Smooth muscle cell (in vitro differentiated cells): Measurements from ENCODE around the gene ITPRIP. TPM values are rescaled to one million over a fixed set of nuclear protein-coding genes. Genes with fewer than 3 reads are reported as not detected.

Source experiments
- DNase-seq: peaks from one replicate; lab custom pipeline; 2025; ENCODE audit not compliant: unreplicated experiment; lab: John Stamatoyannopoulos, UW
- H2AFZ ChIP-seq: fragments of 200-600 bp; sonication (generic); 2 replicates; pipeline ENCODE4 v1.6.0; 2016; ENCODE audit warnings: antibody characterized with exemption, low read depth, mild to moderate bottlenecking
- H3F3A ChIP-seq: fragments of 200-600 bp; sonication (generic); 2 replicates; pipeline ENCODE4 v1.6.0; 2017; ENCODE audit warnings: antibody characterized with exemption, low read depth
- H3K27ac ChIP-seq: fragments of 200-600 bp; sonication (generic); 2 replicates; pipeline ENCODE4 v1.5.1; 2016; ENCODE audit warnings: low read depth, mild to moderate bottlenecking
- H3K27me3 ChIP-seq: fragments of 200-600 bp; sonication (generic); 2 replicates; pipeline ENCODE4 v1.6.1; 2016; ENCODE audit warnings: low read depth, mild to moderate bottlenecking
- H3K36me3 ChIP-seq: fragments of 200-600 bp; sonication (generic); 2 replicates; pipeline ENCODE4 v1.5.1; 2016; ENCODE audit warnings: low read depth
- H3K4me1 ChIP-seq: fragments of 200-600 bp; sonication (generic); 2 replicates; pipeline ENCODE4 v1.5.1; 2016; ENCODE audit warnings: low read depth
- H3K4me2 ChIP-seq: fragments of 200-600 bp; sonication (generic); 2 replicates; pipeline ENCODE4 v1.6.0; 2016; ENCODE audit warnings: mild to moderate bottlenecking
- H3K4me3 ChIP-seq: fragments of 200-600 bp; sonication (generic); 2 replicates; pipeline ENCODE4 v1.5.1; 2016; ENCODE audit warnings: mild to moderate bottlenecking
- H3K79me2 ChIP-seq: fragments of 200-600 bp; sonication (generic); 2 replicates; pipeline ENCODE4 v1.6.0; 2016; ENCODE audit warnings: low read depth, mild to moderate bottlenecking
- H3K9ac ChIP-seq: fragments of 200-600 bp; sonication (generic); 2 replicates; pipeline ENCODE4 v1.6.0; 2016; ENCODE audit warnings: low read depth
- H3K9me3 ChIP-seq: fragments of 200-600 bp; sonication (generic); replicated peaks from 2 replicates; pipeline ENCODE4 v1.5.1; 2016; ENCODE audit warnings: low read depth
- H4K20me1 ChIP-seq: fragments of 200-600 bp; sonication (generic); 2 replicates; pipeline ENCODE4 v1.6.0; 2016; ENCODE audit warnings: low read depth
- CTCF ChIP-seq: fragments of 200-600 bp; sonication (generic); IDR thresholded peaks from 2 replicates; pipeline ENCODE4 v1.5.1; 2017; ENCODE audit warnings: borderline replicate concordance, mild to moderate bottlenecking, antibody characterized with exemption; ENCODE audit not compliant: insufficient read depth, poor library complexity, severe bottlenecking
- WGBS: methylation state at CpG from one replicate; pipeline ENCODE4 v1.1.7; 2016; ENCODE audit warnings: low lambda C conversion rate; 5-methylcytosine and 5-hydroxymethylcytosine counted together
- polyA plus RNA-seq: library from polyadenylated mRNA; unstranded; fragments of >200 nt; fragmentation: Nextera tagmentation; extraction: Ambion mirVana; gene quantifications from 2 replicates; pipeline ENCODE4 v1.2.1, GENCODE V29; 2016
- total RNA-seq: library from RNA; depleted of rRNA; stranded (reverse); fragments of >200 nt; gene quantifications from 2 replicates; pipeline ENCODE4 v1.2.3, GENCODE V29; 2014

The ITPRIP gene
- total and polyA plus RNA-seq, 2 experiments from 2014 or later, result 33.6 to 59.3 TPM

- Histone ChIP-seq H3K4me3 (peak overlapping the region; percentile 33), H3K4me2 (peak overlapping the region; percentile 69), H3K27ac (peak overlapping the region; percentile 32), H3K79me2 (no peaks in the 10 kb centered on the region), H3K27me3 (no peaks in the 10 kb centered on the region), H3F3A (peaks cover 11% of the 10 kb centered on the region), H3K4me1 (peaks cover 4% of the 10 kb centered on the region), H2AFZ (peak overlapping the region; percentile 64), H3K9me3 (no peaks in the 10 kb centered on the region), H4K20me1 (no peaks in the 10 kb centered on the region), H3K36me3 (no peaks in the 10 kb centered on the region), H3K9ac (peak overlapping the region; percentile 18)
- WGBS, result 69% methylated on average over 4 of the region's 4 CpGs
- TF ChIP-seq CTCF, result no peak
- no peak for DNase-seq
Measured at GRCh38 chr10:104273899-104274575, 64.2 kb downstream of the ITPRIP start.

GRCh38 chr10:104273286-104273685 lies 65.0 kb downstream of the ITPRIP start:
- Histone ChIP-seq H3K79me2 (no peaks in the 10 kb centered on the region), H2AFZ (no peak overlapping the region), H3K36me3 (no peaks in the 10 kb centered on the region), H3K4me2 (peak overlapping the region; percentile 33), H3K4me1 (peaks cover 5% of the 10 kb centered on the region), H4K20me1 (no peaks in the 10 kb centered on the region), H3K4me3 (no peak overlapping the region), H3K27ac (peak overlapping the region; percentile 32), H3F3A (peaks cover 11% of the 10 kb centered on the region), H3K27me3 (no peaks in the 10 kb centered on the region), H3K9me3 (no peaks in the 10 kb centered on the region), H3K9ac (no peak overlapping the region)
- no peak for DNase-seq
- TF ChIP-seq CTCF, result no peak
- WGBS, result 71% methylated on average over 1 of the region's 1 CpG

- Histone ChIP-seq H3K27me3 (no peaks in the 10 kb centered on the region), H3K4me3 (peak within 1 kb of the TSS; percentile 73), H3K27ac (peak within 1 kb of the TSS; percentile 79), H2AFZ (peak within 1 kb of the TSS; percentile 82), H3K4me2 (peak within 1 kb of the TSS; percentile 84), H4K20me1 (peaks cover 13% of the 10 kb centered on the region), H3K9me3 (no peaks in the 10 kb centered on the region), H3K36me3 (peaks cover 16% of the 10 kb centered on the region), H3K9ac (peak within 1 kb of the TSS; percentile 90), H3F3A (peaks cover 23% of the 10 kb centered on the region), H3K79me2 (peaks cover 7% of the 10 kb centered on the region), H3K4me1 (peaks cover 10% of the 10 kb centered on the region)
- no peak for TF ChIP-seq CTCF
- 25% methylated on average over 59 of the region's 59 CpGs for WGBS
- peak; percentile 31 for DNase-seq
Measured at GRCh38 chr10:104268713-104269645, 69.3 kb downstream of the ITPRIP start, which contains the start of gene GSTO2. GSTO2 (plus strand) TSS chr10:104269184; CDS start chr10:104274916, 5,732 bp downstream.
